Neuronal stem cell (in vitro differentiated cells): ENCODE data around the gene REPS1.

Source experiments
- DNase-seq: peaks from one replicate; pipeline ENCODE4 v3.0.0-alpha.2; 2013; ENCODE audit warnings: low spot score
- H2AFZ ChIP-seq: one replicate; pipeline ENCODE4 v1.6.1; 2013; ENCODE audit warnings: mild to moderate bottlenecking, low read length, inconsistent platforms
- H2AK5ac ChIP-seq: 2 replicates; pipeline ENCODE4 v1.6.1; 2013; ENCODE audit warnings: low read depth, mild to moderate bottlenecking, inconsistent platforms, low read length, moderate library complexity, mixed read lengths
- H2BK120ac ChIP-seq: 2 replicates; pipeline ENCODE4 v1.6.1; 2013; ENCODE audit warnings: low read depth, mild to moderate bottlenecking, inconsistent platforms, low read length, moderate library complexity, mixed read lengths
- H2BK12ac ChIP-seq: one replicate; pipeline ENCODE4 v1.6.1; 2013; ENCODE audit warnings: low read length, inconsistent platforms
- H2BK15ac ChIP-seq: 2 replicates; pipeline ENCODE4 v1.6.1; 2013; ENCODE audit warnings: mild to moderate bottlenecking, low read length, inconsistent platforms, mixed read lengths
- H2BK5ac ChIP-seq: one replicate; pipeline ENCODE4 v1.6.1; 2013; ENCODE audit warnings: inconsistent platforms, mild to moderate bottlenecking, low read length, moderate library complexity
- H3K14ac ChIP-seq: one replicate; pipeline ENCODE4 v1.6.1; 2013; ENCODE audit warnings: low read length, inconsistent platforms
- H3K18ac ChIP-seq: 2 replicates; pipeline ENCODE4 v1.6.1; 2013; ENCODE audit warnings: low read length, inconsistent platforms
- H3K23ac ChIP-seq: 2 replicates; pipeline ENCODE4 v1.6.1; 2013; ENCODE audit warnings: low read depth, mild to moderate bottlenecking, mixed read lengths, low read length, inconsistent platforms; ENCODE audit not compliant: poor library complexity
- H3K27ac ChIP-seq: replicated peaks from 3 replicates; pipeline ENCODE4 v1.5.1; 2013; ENCODE audit warnings: low read length, inconsistent platforms
- H3K27me3 ChIP-seq, 3 experiments: 2 replicates each; pipeline ENCODE4 v1.6.1; 2013; ENCODE audit warnings: low read length in 3 of 3, mild to moderate bottlenecking in 2 of 3, inconsistent platforms in 1 of 3, low read depth in 1 of 3, mixed read lengths in 1 of 3, moderate library complexity in 1 of 3; ENCODE audit not compliant: control insufficient read depth in 3 of 3, insufficient read depth in 3 of 3
- H3K36me3 ChIP-seq, 2 donors: replicated peaks in 1 of 2; 2 replicates each; pipeline ENCODE4 v1.6.1; 2013; ENCODE audit warnings: low read length in 2 of 2; ENCODE audit not compliant: control insufficient read depth in 2 of 2, insufficient read depth in 2 of 2
- H3K4ac ChIP-seq: 2 replicates; pipeline ENCODE4 v1.6.1; 2013; ENCODE audit warnings: inconsistent platforms, mild to moderate bottlenecking, low read length, moderate library complexity
- H3K4me1 ChIP-seq, 2 donors: 1 replicate in 1 of 2; 2 replicates in 1 of 2; pipeline ENCODE4 v1.6.1; 2013; ENCODE audit warnings: low read length in 2 of 2, low read depth in 1 of 2; ENCODE audit not compliant: control insufficient read depth in 2 of 2, insufficient read depth in 1 of 2
- H3K4me2 ChIP-seq: one replicate; pipeline ENCODE4 v1.6.1; 2013; ENCODE audit warnings: mild to moderate bottlenecking, low read length, inconsistent platforms; ENCODE audit not compliant: insufficient read depth, poor library complexity, severe bottlenecking
- H3K4me3 ChIP-seq, 2 donors: 2 replicates each; pipeline ENCODE4 v1.5.1; 2013; ENCODE audit warnings: low read length in 2 of 2, mild to moderate bottlenecking in 2 of 2, inconsistent platforms in 1 of 2, moderate library complexity in 1 of 2
- H3K79me1 ChIP-seq: one replicate; pipeline ENCODE4 v1.6.1; 2013; ENCODE audit warnings: low read depth, mild to moderate bottlenecking, inconsistent platforms, low read length, moderate library complexity
- H3K9ac ChIP-seq: one replicate; pipeline ENCODE4 v1.6.1; 2013; ENCODE audit warnings: mild to moderate bottlenecking, low read depth, low read length, inconsistent platforms; ENCODE audit not compliant: poor library complexity
- H3K9me3 ChIP-seq, 2 donors: replicated peaks in 1 of 2; 2 replicates each; pipeline versions ENCODE3 to v1.6.1; 2013; ENCODE audit warnings: low read length in 2 of 2, mild to moderate bottlenecking in 2 of 2, inconsistent platforms in 1 of 2, low read depth in 1 of 2, mixed read lengths in 1 of 2, moderate library complexity in 1 of 2; ENCODE audit not compliant: control insufficient read depth in 2 of 2, insufficient read depth in 1 of 2
- H4K8ac ChIP-seq: one replicate; pipeline ENCODE4 v1.6.1; 2013; ENCODE audit warnings: low read depth, mild to moderate bottlenecking, inconsistent platforms, low read length, moderate library complexity
- H4K91ac ChIP-seq: one replicate; pipeline ENCODE4 v1.6.1; 2013; ENCODE audit warnings: low read length, low read depth, mild to moderate bottlenecking, inconsistent platforms; ENCODE audit not compliant: poor library complexity
- WGBS, 2 donors: extraction: QIAGEN DNeasy Blood & Tissue Kit; methylation state at CpG; one replicate each; pipeline ENCODE4 v1.1.7; 2013; ENCODE audit warnings: missing lambda C conversion rate in 2 of 2, mixed read lengths in 1 of 2; ENCODE audit not compliant: insufficient read length in 2 of 2, insufficient replicate concordance in 1 of 2; ENCODE audit errors: extremely low coverage in 2 of 2; 5-methylcytosine and 5-hydroxymethylcytosine counted together

Gene REPS1

DNA sequence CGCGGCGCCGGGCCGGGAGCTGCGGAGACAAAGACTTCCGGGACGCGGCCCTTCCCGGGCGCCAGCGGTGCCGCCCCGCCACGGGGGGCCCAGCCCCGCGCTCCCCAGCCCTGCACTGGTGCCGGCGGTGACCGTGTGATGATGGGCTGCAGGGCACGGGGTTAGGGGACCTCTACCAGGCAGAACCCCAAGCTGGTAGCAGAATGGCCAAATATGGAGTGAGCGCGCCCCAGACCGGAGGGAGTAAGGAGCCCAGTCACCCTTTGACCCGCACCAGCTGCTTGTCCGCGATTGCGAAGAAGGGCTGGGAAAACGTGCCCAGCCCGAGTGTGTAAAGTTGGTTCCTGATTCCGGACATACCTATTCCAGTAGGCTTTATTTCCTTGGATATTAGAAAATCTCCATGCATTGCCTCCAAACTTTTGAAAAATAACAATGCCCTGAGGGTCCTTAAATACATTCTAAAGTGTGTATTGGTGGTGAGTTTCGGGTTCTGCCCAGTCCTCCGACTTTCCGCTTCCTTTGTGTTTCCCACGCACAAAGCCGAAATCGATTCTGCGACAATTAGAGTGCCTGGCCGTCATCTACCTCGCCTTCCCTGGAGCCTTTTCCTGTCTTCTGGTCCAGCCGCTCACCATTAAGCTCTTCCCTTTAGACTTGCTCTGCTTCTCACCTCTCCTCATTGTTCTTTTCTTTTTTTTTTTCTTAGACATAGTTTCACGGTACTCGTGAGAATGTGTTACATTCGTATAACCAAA is 41.6 kb upstream of the REPS1 start:
- H3K36me3 ChIP-seq: peaks cover 8 to 18% of the 10 kb centered on the region in 2 donors
- H2AFZ ChIP-seq: peak overlapping the region; percentile 86
- H2BK120ac ChIP-seq: peak overlapping the region; percentile 89
- H2BK5ac ChIP-seq: peak overlapping the region; percentile 98
- peak overlapping the region; percentile 100 for H3K18ac ChIP-seq
- H4K8ac ChIP-seq: peak overlapping the region; percentile 55
- DNase-seq: peak; percentile 45
- H3K9me3 ChIP-seq: no peaks in the 10 kb centered on the region
- peak overlapping the region; percentile 87 for H2BK12ac ChIP-seq
- WGBS, 2 donors: no CpG with 5 or more reads among the region's 44 CpGs
- peak overlapping the region; percentile 93 for H2BK15ac ChIP-seq
- H3K4me1 ChIP-seq: peaks cover 9 to 14% of the 10 kb centered on the region in 2 donors
- peak overlapping the region; percentile 85 for H3K27ac ChIP-seq
- peak overlapping the region; percentile 56 to 99 for H3K4me3 ChIP-seq
- H3K9ac ChIP-seq: peak overlapping the region; percentile 96
- H3K23ac ChIP-seq: peak overlapping the region; percentile 89
- peak overlapping the region; percentile 100 for H3K14ac ChIP-seq
- H3K4ac ChIP-seq: no peak overlapping the region
- no peak overlapping the region for H4K91ac ChIP-seq
- H3K27me3 ChIP-seq: no peaks in the 10 kb centered on the region
- H3K79me1 ChIP-seq: peaks cover 18% of the 10 kb centered on the region
- peak overlapping the region; percentile 97 for H2AK5ac ChIP-seq
- H3K4me2 ChIP-seq: peak overlapping the region; percentile 87

DNA sequence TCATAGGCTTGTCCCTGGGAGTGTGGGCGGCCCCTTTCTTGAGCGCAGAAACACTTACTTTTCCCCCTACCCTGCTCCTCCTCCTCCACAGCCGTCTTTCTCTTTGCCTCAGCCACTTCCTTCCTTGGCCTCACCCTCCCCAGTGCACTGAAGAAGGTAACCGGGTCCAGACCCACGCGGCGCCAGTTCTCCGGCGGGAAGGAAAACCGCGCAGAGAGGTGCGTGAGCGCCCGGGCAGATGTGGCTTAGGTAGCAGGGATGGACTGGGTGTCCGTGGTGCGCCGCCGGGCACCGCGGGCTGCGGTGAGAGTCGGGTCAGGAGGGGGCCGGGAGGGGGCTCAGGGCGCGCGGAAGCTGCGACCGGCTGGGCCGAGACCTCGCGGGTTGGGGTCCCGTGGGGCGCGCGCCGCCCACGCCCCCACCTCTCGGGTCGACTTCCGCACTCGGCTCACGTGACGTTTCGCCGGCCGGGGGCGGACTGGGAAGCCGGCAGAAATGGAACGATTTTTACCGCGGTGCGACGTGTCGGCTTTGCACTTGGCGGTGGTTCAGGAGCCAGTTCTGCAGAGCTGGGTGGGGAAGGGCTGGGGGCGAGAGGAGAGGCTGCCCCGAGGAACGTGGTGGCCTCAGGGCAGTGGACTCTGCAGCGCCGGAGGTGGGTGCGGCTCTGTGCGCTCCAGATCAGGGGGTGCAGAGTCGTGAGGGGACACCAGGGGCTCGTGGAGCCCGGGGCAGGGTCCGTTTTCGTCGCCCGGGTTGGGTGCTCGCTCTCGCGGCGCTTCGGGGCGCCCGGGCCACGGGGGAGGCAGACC is 40.8 kb upstream of the REPS1 start, which contains the start of gene ABRACL:
ABRACL (plus strand) TSS at position 88 of the 812 bp plus-strand sequence. CDS start 5,416 bp downstream, outside the sequence.
- DNase-seq: peak; percentile 57
- Histone ChIP-seq H4K8ac (peak within 1 kb of the TSS; percentile 55), H3K27ac (peak within 1 kb of the TSS; percentile 85), H3K18ac (peak within 1 kb of the TSS; percentile 100), H3K79me1 (peaks cover 14% of the 10 kb centered on the region), H2BK15ac (peak within 1 kb of the TSS; percentile 93), H3K4me2 (peak within 1 kb of the TSS; percentile 87), H3K14ac (peak within 1 kb of the TSS; percentile 100), H4K91ac (no peak within 1 kb of the TSS), H2BK120ac (peak within 1 kb of the TSS; percentile 89), H3K9ac (peak within 1 kb of the TSS; percentile 96), H2BK5ac (peak within 1 kb of the TSS; percentile 98), H3K4me1 (peaks cover 9 to 14% of the 10 kb centered on the region in 2 donors), H3K36me3 (peaks cover 5 to 10% of the 10 kb centered on the region in 2 donors), H2BK12ac (peak within 1 kb of the TSS; percentile 87), H3K27me3 (no peaks in the 10 kb centered on the region), H2AK5ac (peak within 1 kb of the TSS; percentile 97), H3K4ac (no peak within 1 kb of the TSS), H2AFZ (peak within 1 kb of the TSS; percentile 86), H3K9me3 (no peaks in the 10 kb centered on the region), H3K23ac (peak within 1 kb of the TSS; percentile 89), H3K4me3 (peak within 1 kb of the TSS; percentile 56 to 99)
- no CpG with 5 or more reads among the region's 77 CpGs for WGBS, 2 donors

DNA sequence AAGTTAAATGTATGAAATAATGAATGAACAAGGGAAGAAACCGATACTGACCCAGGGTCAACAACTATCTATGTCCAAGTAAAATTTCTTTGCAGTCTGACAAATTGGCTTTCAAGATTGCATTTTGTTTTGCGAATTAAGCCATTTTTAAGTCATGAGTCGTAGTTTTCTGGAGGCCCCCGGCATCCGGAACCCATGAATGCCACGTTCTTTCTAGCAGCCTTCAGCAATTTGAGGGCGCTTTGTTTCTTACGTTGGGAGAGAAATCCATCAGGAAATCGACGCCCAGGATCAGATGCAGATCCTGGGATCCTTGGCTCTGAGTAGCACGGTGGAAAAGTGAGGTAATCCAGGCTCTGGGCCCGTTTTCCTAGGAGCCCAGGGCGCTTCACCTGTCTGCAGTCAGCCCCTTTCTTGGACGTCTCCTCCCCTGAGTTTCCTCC is 40.2 kb upstream of the REPS1 start:
- Histone ChIP-seq H3K9ac (peak overlapping the region; percentile 67), H3K4me2 (peak overlapping the region; percentile 57), H2AK5ac (no peak overlapping the region), H3K23ac (no peak overlapping the region), H2AFZ (peak overlapping the region; percentile 86), H4K8ac (no peak overlapping the region), H3K36me3 (peaks cover 0 to 4% of the 10 kb centered on the region in 2 donors), H3K18ac (peak overlapping the region; percentile 35), H2BK5ac (peak overlapping the region; percentile 98), H3K27me3 (no peaks in the 10 kb centered on the region), H3K4me1 (peaks cover 8 to 9% of the 10 kb centered on the region in 2 donors), H3K14ac (no peak overlapping the region), H4K91ac (no peak overlapping the region), H2BK120ac (no peak overlapping the region), H2BK12ac (no peak overlapping the region), H3K79me1 (peaks cover 8% of the 10 kb centered on the region), H2BK15ac (no peak overlapping the region), H3K9me3 (no peaks in the 10 kb centered on the region), H3K27ac (peak overlapping the region; percentile 85), H3K4ac (no peak overlapping the region), H3K4me3 (peak overlapping the region; percentile 56 to 99)
- no CpG with 5 or more reads among the region's 14 CpGs for WGBS, 2 donors
- no peak for DNase-seq
